OCI-LY3 (cell line): Measurements from ENCODE around the gene MAP2.

Source experiments
- EZH2phosphoT487 ChIP-seq: fragments of 200-600 bp; shearing (Covaris generic); IDR thresholded peaks from 2 replicates; pipeline ENCODE4 v1.6.1; 2018; ENCODE audit warnings: antibody characterized with exemption, mixed run types, low read depth
- TF ChIP-seq, protein P1 (sequence below): fragments of 200-600, 300-600 bp; sonication (generic); IDR thresholded peaks from 2 replicates; pipeline ENCODE4 v1.5.1; 2014; ENCODE audit warnings: antibody characterized with exemption, low read length, low read depth

DNA sequence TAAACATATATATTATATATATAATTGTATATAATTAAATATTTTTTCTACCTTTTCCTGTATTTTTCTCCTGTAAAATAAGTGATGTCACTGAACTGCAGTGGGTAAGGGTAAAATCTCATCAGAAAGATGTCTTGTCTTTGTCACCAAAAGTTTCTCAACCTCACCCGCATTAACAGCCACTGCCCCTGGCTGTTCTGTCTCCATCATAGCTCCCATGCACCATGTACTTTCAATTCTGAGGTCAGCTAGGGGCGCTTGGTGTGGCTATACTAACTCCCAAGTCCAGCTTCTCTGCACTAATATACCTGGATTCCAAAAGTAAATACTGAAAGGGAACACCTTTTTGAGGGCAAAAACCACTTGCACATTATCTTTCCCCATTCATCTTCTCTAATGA is 46.6 kb downstream of the MAP2 start:
- TF ChIP-seq, protein P1, sequence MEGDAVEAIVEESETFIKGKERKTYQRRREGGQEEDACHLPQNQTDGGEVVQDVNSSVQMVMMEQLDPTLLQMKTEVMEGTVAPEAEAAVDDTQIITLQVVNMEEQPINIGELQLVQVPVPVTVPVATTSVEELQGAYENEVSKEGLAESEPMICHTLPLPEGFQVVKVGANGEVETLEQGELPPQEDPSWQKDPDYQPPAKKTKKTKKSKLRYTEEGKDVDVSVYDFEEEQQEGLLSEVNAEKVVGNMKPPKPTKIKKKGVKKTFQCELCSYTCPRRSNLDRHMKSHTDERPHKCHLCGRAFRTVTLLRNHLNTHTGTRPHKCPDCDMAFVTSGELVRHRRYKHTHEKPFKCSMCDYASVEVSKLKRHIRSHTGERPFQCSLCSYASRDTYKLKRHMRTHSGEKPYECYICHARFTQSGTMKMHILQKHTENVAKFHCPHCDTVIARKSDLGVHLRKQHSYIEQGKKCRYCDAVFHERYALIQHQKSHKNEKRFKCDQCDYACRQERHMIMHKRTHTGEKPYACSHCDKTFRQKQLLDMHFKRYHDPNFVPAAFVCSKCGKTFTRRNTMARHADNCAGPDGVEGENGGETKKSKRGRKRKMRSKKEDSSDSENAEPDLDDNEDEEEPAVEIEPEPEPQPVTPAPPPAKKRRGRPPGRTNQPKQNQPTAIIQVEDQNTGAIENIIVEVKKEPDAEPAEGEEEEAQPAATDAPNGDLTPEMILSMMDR, result no peak
- no peak for TF ChIP-seq EZH2phosphoT487
